HEK293 (cell line): ENCODE measurements around the gene DPY19L3.
A peak's percentile ranks its signal among the peaks of the same experiment; 100 is the strongest.

Source experiments
- KLF8 ChIP-seq: fragments of 450-650 bp; formaldehyde crosslinking; IDR thresholded peaks from 2 replicates; pipeline ENCODE4 v1.5.1; 2016; ENCODE audit warnings: missing biosample characterization, missing genetic modification characterization
- SP3 ChIP-seq: fragments of 450-650 bp; formaldehyde crosslinking; IDR thresholded peaks from 2 replicates; pipeline ENCODE4 v1.5.1; 2016; ENCODE audit warnings: missing biosample characterization, missing genetic modification characterization
- ZBTB20 ChIP-seq: fragments of 450-650 bp; formaldehyde crosslinking; IDR thresholded peaks from 2 replicates; pipeline ENCODE4 v1.5.1; 2016; ENCODE audit warnings: missing biosample characterization, missing genetic modification characterization
- ZBTB21 ChIP-seq: fragments of 450-650 bp; formaldehyde crosslinking; IDR thresholded peaks from 2 replicates; pipeline ENCODE4 v1.5.1; 2017; ENCODE audit warnings: missing biosample characterization, missing genetic modification characterization
- ZBTB6 ChIP-seq: fragments of 450-650 bp; formaldehyde crosslinking; IDR thresholded peaks from 2 replicates; pipeline ENCODE4 v1.5.1; 2017; ENCODE audit warnings: missing biosample characterization, missing genetic modification characterization
- ZBTB7A ChIP-seq: fragments of 450-650 bp; formaldehyde crosslinking; IDR thresholded peaks from 2 replicates; pipeline ENCODE4 v1.5.1; 2016; ENCODE audit warnings: low read depth, missing biosample characterization, missing genetic modification characterization
- ZFP37 ChIP-seq: fragments of 450-650 bp; formaldehyde crosslinking; IDR thresholded peaks from 2 replicates; pipeline ENCODE4 v1.5.1; 2016; ENCODE audit warnings: missing biosample characterization, missing genetic modification characterization
- ZFP41 ChIP-seq: fragments of 450-650 bp; formaldehyde crosslinking; IDR thresholded peaks from 2 replicates; pipeline ENCODE4 v1.5.1; 2016; ENCODE audit warnings: missing biosample characterization, missing genetic modification characterization, borderline replicate concordance
- ZNF146 ChIP-seq: fragments of 450-650 bp; formaldehyde crosslinking; IDR thresholded peaks from 2 replicates; pipeline ENCODE4 v1.5.1; 2016; ENCODE audit warnings: missing biosample characterization, missing genetic modification characterization
- ZNF202 ChIP-seq: fragments of 450-650 bp; formaldehyde crosslinking; IDR thresholded peaks from 2 replicates; pipeline ENCODE4 v1.5.1; 2016; ENCODE audit warnings: missing biosample characterization, missing genetic modification characterization, borderline replicate concordance
- ZNF214 ChIP-seq: fragments of 450-650 bp; formaldehyde crosslinking; IDR thresholded peaks from 2 replicates; pipeline ENCODE4 v1.5.1; 2017; ENCODE audit warnings: missing biosample characterization, mild to moderate bottlenecking, missing genetic modification characterization, borderline replicate concordance
- ZNF239 ChIP-seq: fragments of 450-650 bp; formaldehyde crosslinking; IDR thresholded peaks from 2 replicates; pipeline ENCODE4 v1.5.1; 2016; ENCODE audit warnings: missing biosample characterization, missing genetic modification characterization
- ZNF302 ChIP-seq: fragments of 450-650 bp; formaldehyde crosslinking; IDR thresholded peaks from 2 replicates; pipeline ENCODE4 v1.5.1; 2016; ENCODE audit warnings: missing biosample characterization, missing genetic modification characterization, low read depth
- ZNF324 ChIP-seq: fragments of 450-650 bp; formaldehyde crosslinking; IDR thresholded peaks from 2 replicates; pipeline ENCODE4 v1.5.1; 2016; ENCODE audit warnings: missing biosample characterization, missing genetic modification characterization
- ZNF354C ChIP-seq: fragments of 450-650 bp; formaldehyde crosslinking; IDR thresholded peaks from 2 replicates; pipeline ENCODE4 v1.5.1; 2016; ENCODE audit warnings: missing biosample characterization, missing genetic modification characterization, low read depth, borderline replicate concordance
- ZNF529 ChIP-seq: fragments of 450-650 bp; formaldehyde crosslinking; IDR thresholded peaks from 2 replicates; pipeline ENCODE4 v1.5.1; 2017; ENCODE audit warnings: missing genetic modification characterization, missing biosample characterization; ENCODE audit not compliant: insufficient replicate concordance
- ZNF558 ChIP-seq: fragments of 450-650 bp; formaldehyde crosslinking; IDR thresholded peaks from 2 replicates; pipeline ENCODE4 v1.5.1; 2016; ENCODE audit warnings: missing biosample characterization, missing genetic modification characterization
- ZNF585B ChIP-seq: fragments of 450-650 bp; formaldehyde crosslinking; IDR thresholded peaks from 2 replicates; pipeline ENCODE4 v1.5.1; 2016; ENCODE audit warnings: missing biosample characterization, missing genetic modification characterization
- ZNF600 ChIP-seq: fragments of 450-650 bp; formaldehyde crosslinking; IDR thresholded peaks from 2 replicates; pipeline ENCODE4 v1.5.1; 2016; ENCODE audit warnings: missing biosample characterization, missing genetic modification characterization
- ZNF626 ChIP-seq: fragments of 450-650 bp; sonication (Bioruptor Pico); formaldehyde crosslinking; IDR thresholded peaks from 2 replicates; pipeline ENCODE4 v1.5.1; 2018; ENCODE audit warnings: missing biosample characterization, missing genetic modification characterization, inconsistent platforms
- ZNF629 ChIP-seq: fragments of 450-650 bp; formaldehyde crosslinking; IDR thresholded peaks from 2 replicates; pipeline ENCODE4 v1.5.1; 2017; ENCODE audit warnings: missing biosample characterization, missing genetic modification characterization
- ZNF645 ChIP-seq: fragments of 450-650 bp; formaldehyde crosslinking; IDR thresholded peaks from 2 replicates; pipeline ENCODE4; 2016; ENCODE audit warnings: missing biosample characterization, missing genetic modification characterization
- ZNF660 ChIP-seq: fragments of 450-650 bp; IDR thresholded peaks from 2 replicates; pipeline ENCODE4 v1.5.1; 2018; ENCODE audit warnings: missing biosample characterization, mild to moderate bottlenecking, missing genetic modification characterization
- ZNF76 ChIP-seq: fragments of 450-650 bp; formaldehyde crosslinking; IDR thresholded peaks from 2 replicates; pipeline ENCODE4; 2016; ENCODE audit warnings: low read depth, missing biosample characterization, missing genetic modification characterization, borderline replicate concordance
- ZNF776 ChIP-seq: fragments of 450-650 bp; formaldehyde crosslinking; IDR thresholded peaks from 2 replicates; pipeline ENCODE4 v1.5.0; 2017; ENCODE audit warnings: missing biosample characterization, missing genetic modification characterization, borderline replicate concordance
- ZSCAN18 ChIP-seq: fragments of 450-650 bp; formaldehyde crosslinking; IDR thresholded peaks from 2 replicates; pipeline ENCODE4 v1.5.1; 2016; ENCODE audit warnings: missing biosample characterization, missing genetic modification characterization
- ZSCAN30 ChIP-seq: fragments of 450-650 bp; IDR thresholded peaks from 2 replicates; pipeline ENCODE4 v1.5.1; 2018; ENCODE audit warnings: missing biosample characterization, mild to moderate bottlenecking, missing genetic modification characterization, moderate library complexity
- ZXDB ChIP-seq: fragments of 450-650 bp; formaldehyde crosslinking; IDR thresholded peaks from 2 replicates; pipeline ENCODE4 v1.5.1; 2016; ENCODE audit warnings: missing biosample characterization, missing genetic modification characterization
- TF ChIP-seq, protein P1 (sequence below): sonication (generic); formaldehyde crosslinking; IDR thresholded peaks from 2 replicates; pipeline ENCODE4 v1.8.1; 2022; ENCODE audit warnings: mild to moderate bottlenecking, moderate library complexity, missing genetic modification reagents
- TF ChIP-seq, protein P2 (sequence below): fragments of 450-650 bp; formaldehyde crosslinking; IDR thresholded peaks from 2 replicates; pipeline ENCODE4 v1.5.1; 2016; ENCODE audit warnings: missing biosample characterization, missing genetic modification characterization
- TF ChIP-seq, protein P3 (sequence below): fragments of 450-650 bp; formaldehyde crosslinking; IDR thresholded peaks from 2 replicates; pipeline ENCODE4 v1.5.1; 2016; ENCODE audit warnings: missing biosample characterization, missing genetic modification characterization
- TF ChIP-seq, protein P4 (sequence below): fragments of 450-650 bp; formaldehyde crosslinking; IDR thresholded peaks from 2 replicates; pipeline ENCODE4 v1.5.1; 2016; ENCODE audit warnings: missing biosample characterization, missing genetic modification characterization

DPY19L3 gene

GRCh38 chr19:32387701-32388392 lies 17.7 kb upstream of the DPY19L3 start (continued):
- peak; percentile 88; the same call in 1 of the 2 replicates for TF ChIP-seq ZNF600
- TF ChIP-seq ZNF776 (tag by site-specific recombination): no peak
- TF ChIP-seq ZBTB7A (tag by site-specific recombination): no peak
- TF ChIP-seq, protein P1, sequence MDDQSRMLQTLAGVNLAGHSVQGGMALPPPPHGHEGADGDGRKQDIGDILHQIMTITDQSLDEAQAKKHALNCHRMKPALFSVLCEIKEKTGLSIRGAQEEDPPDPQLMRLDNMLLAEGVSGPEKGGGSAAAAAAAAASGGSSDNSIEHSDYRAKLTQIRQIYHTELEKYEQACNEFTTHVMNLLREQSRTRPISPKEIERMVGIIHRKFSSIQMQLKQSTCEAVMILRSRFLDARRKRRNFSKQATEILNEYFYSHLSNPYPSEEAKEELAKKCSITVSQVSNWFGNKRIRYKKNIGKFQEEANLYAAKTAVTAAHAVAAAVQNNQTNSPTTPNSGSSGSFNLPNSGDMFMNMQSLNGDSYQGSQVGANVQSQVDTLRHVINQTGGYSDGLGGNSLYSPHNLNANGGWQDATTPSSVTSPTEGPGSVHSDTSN (CRISPR knock-in tag): no peak
- TF ChIP-seq ZBTB21 (tag by site-specific recombination): no peak
- no peak for TF ChIP-seq ZNF585B (tag by site-specific recombination)
- TF ChIP-seq, protein P2, sequence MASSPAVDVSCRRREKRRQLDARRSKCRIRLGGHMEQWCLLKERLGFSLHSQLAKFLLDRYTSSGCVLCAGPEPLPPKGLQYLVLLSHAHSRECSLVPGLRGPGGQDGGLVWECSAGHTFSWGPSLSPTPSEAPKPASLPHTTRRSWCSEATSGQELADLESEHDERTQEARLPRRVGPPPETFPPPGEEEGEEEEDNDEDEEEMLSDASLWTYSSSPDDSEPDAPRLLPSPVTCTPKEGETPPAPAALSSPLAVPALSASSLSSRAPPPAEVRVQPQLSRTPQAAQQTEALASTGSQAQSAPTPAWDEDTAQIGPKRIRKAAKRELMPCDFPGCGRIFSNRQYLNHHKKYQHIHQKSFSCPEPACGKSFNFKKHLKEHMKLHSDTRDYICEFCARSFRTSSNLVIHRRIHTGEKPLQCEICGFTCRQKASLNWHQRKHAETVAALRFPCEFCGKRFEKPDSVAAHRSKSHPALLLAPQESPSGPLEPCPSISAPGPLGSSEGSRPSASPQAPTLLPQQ (tag by site-specific recombination): peak; percentile 37; the same call in 1 of the 2 replicates
- peak; percentile 8; the same call in 1 of the 2 replicates for TF ChIP-seq ZNF626
- TF ChIP-seq, protein P3, sequence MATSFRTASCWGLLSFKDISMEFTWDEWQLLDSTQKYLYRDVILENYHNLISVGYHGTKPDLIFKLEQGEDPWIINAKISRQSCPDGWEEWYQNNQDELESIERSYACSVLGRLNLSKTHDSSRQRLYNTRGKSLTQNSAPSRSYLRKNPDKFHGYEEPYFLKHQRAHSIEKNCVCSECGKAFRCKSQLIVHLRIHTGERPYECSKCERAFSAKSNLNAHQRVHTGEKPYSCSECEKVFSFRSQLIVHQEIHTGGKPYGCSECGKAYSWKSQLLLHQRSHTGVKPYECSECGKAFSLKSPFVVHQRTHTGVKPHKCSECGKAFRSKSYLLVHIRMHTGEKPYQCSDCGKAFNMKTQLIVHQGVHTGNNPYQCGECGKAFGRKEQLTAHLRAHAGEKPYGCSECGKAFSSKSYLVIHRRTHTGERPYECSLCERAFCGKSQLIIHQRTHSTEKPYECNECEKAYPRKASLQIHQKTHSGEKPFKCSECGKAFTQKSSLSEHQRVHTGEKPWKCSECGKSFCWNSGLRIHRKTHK (tag by site-specific recombination): no peak
- TF ChIP-seq ZSCAN18 (tag by site-specific recombination): no peak
- no peak for TF ChIP-seq ZNF529
- TF ChIP-seq ZNF324 (tag by site-specific recombination): no peak
- no peak for TF ChIP-seq ZNF214 (tag by site-specific recombination)
- peak; percentile 66; the same call in 1 of the 2 replicates for TF ChIP-seq ZXDB (tag by site-specific recombination)
- TF ChIP-seq ZNF146 (tag by site-specific recombination): no peak
- no peak for TF ChIP-seq ZNF645
- TF ChIP-seq ZNF76: 0 out of 2 replicates have a peak, but pooled peaks have one; percentile 19
- peak; percentile 83 for TF ChIP-seq ZNF660 (tag by site-specific recombination)
- no peak for TF ChIP-seq SP3 (tag by site-specific recombination)
- TF ChIP-seq ZSCAN30 (tag by site-specific recombination): peak; percentile 7
- 0 out of 2 replicates have a peak, but pooled peaks have one; percentile 21 for TF ChIP-seq ZFP37 (tag by site-specific recombination)
- TF ChIP-seq ZNF354C (tag by site-specific recombination): no peak
- TF ChIP-seq ZFP41: no peak
- TF ChIP-seq, protein P4, sequence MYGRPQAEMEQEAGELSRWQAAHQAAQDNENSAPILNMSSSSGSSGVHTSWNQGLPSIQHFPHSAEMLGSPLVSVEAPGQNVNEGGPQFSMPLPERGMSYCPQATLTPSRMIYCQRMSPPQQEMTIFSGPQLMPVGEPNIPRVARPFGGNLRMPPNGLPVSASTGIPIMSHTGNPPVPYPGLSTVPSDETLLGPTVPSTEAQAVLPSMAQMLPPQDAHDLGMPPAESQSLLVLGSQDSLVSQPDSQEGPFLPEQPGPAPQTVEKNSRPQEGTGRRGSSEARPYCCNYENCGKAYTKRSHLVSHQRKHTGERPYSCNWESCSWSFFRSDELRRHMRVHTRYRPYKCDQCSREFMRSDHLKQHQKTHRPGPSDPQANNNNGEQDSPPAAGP (tag by site-specific recombination): no peak
- no peak for TF ChIP-seq ZNF558 (tag by site-specific recombination)
- TF ChIP-seq ZNF239: no peak
- TF ChIP-seq ZNF202 (tag by site-specific recombination): no peak
- TF ChIP-seq ZNF629 (tag by site-specific recombination): peak; percentile 49; the same call in 1 of the 2 replicates
- no peak for TF ChIP-seq ZBTB6
- TF ChIP-seq KLF8 (tag by site-specific recombination): no peak
- no peak for TF ChIP-seq ZBTB20
- no peak for TF ChIP-seq ZNF302 (tag by site-specific recombination)
